DMS 273 (cell line): ENCODE results near the gene PTPRN2.
"Not testable (repeated sequence)": the region's sequence is repeated elsewhere in the genome, so short reads cannot be mapped to it uniquely, and the experiment has no call there.

Experiments
- DNase-seq: peaks from one replicate; lab custom pipeline; 2025; ENCODE audit not compliant: unreplicated experiment; lab: John Stamatoyannopoulos, UW

PTPRN2 gene

DNA sequence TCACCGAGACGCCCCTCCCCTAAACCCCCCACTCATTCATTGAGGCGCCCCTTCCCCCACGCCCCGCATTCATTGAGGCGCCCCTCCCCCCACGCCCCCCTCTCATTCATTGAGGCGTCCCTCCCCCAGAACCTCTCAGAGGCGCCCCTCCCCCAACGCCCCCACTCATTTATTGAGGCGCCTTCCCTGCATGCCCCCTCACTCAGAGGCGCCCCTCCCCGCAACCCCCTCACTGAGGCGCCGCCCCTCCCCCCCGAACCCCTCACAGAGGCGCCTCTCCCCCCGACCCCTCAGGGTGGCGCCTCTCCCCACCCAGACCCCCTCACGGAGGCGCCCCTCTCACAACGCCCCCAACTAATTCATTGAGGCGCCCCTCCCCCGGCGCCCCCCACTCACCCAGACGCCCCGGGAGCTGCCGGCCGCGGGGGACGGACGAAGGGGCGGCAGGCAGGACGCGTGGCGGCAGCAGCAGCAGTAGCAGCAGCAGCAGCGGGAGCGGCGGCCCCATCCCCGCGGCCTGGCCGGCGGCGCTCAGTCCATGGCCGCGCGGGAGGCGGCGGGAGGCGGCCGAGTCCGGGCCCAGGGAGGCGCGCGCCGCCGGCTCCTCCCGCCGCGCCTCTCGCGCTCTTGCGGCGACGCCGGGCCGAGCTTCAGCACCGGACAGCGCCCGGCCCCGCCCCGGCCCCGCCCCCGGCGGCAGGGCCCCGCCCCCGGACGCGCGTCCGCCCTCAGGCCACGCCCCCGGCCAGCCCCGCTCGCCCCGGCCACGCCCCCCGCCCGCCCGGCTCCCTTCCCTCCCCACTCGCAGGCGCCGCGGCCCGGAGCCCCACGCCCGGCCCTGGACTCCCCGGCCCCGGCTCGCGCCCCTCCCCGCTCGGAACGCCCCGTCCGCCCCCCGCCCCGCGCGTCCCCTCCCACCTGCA is at the start of gene PTPRN2:
Gene PTPRN2, minus strand, starts transcription at position 662 of the 923 bp plus-strand sequence.
- peak; percentile 95 for DNase-seq

DNA sequence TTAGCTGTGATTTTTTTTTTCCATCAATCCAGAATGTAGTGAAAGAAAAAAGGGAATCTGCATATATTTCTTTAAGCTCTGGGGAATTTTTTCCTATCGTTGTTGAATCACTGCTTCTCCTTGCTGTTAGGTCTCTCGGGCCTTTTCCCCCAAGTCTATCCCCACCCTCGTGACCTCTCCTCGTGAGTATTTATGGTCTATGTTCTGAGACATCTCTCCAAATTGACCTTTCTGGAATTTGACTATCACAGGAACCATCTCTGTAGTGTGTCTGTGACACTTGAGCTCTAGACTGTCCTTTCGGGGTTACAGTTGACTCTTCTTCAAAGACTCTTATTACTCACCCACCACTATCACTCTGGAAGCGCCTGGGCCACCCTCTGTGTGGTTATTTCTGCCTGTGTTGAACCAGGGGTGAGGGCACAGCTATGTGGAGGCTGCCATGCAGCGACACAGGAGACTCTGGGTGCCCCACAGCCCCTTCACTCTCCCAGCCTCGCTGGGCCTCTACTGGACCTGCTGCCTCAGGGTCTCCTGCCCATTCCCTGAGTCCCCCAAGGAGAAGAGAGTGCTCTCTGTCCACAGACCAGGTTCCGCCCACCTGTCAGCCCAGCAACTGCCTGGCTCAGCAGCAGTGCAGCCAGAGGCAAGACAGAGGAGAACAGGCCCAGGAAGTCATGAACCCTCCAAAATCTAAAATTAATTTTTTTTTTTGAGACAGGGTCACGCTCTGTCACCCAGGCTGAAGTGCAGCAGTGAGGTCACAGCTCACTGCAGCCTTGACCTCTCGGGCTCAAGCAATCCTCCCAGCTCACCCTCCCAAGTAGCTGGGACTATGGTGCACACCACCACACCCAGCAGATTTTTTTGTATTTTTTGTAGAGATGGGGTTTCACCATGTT is 45.7 kb upstream of the PTPRN2 start:
- no peak for DNase-seq

DNA sequence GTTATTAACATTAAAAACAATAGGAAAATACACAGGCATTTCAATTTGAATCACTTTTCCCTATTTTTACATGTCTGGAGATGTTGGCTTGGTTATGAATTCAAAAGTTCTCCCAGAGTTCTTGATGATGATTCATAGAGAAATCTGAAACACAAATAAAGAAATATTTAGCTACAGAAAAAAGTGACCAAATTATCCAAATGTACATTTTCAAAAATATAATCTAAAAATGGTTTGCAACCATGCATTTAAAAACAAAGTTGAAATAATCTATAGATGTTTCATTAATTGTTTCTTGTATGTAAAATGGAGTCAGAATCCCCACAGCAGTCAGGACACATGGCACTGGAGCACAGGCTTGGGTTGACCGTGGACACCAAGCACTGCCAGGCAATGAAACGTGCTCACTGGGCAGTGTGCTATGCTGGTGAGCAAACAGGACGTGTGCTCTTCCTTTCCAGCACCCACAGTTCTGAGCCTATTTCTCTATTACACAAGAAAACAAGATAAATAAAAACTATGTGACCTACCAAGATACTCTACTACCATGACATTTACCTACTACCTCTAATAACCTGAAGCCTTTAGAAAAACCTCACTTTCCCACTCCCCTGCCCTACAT is 44.1 kb upstream of the PTPRN2 start:
- no peak for DNase-seq

DNA sequence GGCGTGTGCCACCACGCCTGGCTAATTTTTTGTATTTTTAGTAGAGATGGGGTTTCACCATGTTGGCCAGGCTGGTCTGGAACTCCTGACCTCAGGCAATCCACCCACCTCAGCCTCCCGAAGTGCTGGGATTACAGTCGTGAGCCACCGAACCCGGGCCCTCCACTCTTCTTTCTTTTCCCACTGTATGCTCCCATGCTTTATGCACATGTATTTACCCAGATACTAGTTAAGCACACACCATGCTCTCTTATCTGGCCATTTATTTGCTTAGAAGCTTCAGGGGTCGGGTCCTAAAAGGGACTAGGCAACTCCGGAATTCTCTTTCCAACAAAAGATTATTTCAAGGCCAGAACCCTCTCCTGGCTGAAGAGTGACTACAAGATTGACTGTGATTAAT is 38.7 kb upstream of the PTPRN2 start:
- not testable (repeated sequence) for DNase-seq

DNA sequence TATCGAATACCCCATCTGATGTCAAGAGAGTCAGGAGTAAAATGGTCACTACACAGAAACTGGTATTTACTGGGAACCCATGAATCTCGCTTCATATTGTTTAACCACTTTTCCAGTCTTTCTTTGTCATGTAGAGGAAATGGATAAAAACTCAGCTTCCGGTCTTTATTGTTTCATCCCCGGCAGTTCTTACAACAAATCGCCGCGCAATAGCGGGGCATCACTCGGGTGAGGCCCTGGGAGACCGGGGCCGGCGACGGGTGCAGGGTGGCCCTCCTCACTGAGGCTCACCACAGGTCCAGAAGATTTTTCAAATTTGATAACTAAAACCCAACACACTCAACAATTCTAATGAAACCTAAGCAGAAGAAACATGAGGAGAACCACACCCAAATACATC is 35.6 kb upstream of the PTPRN2 start:
- DNase-seq, result no peak

DNA sequence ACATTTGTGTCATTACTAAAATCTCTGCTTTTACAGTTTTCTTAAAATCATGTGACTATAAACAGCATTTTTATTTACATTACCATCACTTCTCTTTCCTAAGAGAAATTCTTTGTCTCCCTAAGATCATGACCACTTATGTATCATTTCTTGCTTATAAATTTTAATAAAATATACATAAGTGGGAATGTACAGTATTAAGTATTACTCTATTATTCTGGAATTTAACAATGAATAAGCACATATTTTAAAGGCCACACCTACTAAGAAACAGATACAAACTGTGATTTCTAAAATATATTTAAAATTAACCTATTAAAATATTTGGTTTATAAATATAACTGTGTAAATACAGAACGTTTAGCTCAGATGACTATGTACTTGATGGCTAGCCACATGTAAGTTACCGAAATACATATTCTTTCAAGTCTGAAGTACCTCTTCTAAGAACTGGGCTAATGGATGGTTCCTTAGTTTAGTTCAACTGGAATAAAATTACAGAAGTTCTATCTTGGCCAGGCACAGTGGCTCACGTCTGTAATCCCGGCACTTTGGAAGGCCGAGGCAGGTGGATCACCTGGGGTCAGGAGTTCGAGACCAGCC is 33.3 kb upstream of the PTPRN2 start:
- DNase-seq, result no peak

DNA sequence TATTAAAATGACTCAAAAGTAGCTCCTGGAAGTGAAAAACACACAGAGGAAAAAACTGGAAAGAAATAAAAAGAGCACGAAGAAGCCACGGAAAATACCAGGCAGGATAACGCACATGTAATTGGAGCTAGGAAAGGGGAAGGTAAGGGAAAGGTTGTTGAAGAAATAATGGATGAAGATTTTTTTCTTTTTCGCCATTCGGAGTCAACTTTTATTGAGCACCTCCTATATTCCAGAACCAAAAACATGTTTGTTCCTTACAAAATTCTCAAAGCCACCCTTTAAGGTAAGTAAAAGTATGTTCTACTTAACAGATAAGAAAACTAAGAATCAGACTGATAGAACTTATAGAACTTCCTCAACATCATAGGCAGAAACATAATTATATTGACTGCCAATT is 32.8 kb upstream of the PTPRN2 start:
- DNase-seq, result no peak

DNA sequence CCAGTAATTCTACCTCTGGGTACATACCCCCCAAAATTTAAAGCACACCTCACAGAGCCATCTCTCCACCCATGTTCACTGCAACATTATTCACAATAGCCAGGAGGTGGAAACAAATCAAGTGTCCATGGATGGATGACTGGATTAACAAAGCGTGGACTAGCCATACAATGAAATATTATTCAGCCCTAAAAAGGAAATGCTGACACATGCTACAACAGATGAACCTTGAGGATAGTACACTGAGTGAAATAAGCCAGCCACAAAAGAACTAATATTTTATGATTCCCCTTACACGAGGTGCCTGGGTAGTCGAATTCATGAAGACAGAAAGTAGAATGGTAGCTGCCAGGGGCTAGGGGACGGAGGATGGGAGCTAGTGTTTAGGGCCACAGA is 31.1 kb upstream of the PTPRN2 start:
- no peak for DNase-seq

DNA sequence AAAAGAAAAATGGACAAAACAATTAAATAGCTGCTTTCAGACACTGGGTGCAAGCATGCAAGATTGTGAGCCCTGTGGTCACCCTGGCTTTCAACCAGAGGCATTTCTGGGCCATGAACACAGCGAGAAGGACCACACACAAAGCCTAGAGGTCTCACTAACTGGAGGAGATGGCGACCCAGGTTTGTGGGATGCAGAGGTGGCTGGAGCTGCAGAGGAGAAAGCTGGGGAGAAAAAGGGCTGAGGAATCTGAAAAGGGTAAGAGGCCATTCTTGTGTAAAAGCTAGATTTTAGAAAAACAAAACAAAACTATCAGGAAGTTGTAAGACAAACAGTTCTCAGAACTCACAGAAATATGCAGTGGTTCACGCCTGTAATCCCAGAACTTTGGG is 30.1 kb upstream of the PTPRN2 start:
- no peak for DNase-seq

DNA sequence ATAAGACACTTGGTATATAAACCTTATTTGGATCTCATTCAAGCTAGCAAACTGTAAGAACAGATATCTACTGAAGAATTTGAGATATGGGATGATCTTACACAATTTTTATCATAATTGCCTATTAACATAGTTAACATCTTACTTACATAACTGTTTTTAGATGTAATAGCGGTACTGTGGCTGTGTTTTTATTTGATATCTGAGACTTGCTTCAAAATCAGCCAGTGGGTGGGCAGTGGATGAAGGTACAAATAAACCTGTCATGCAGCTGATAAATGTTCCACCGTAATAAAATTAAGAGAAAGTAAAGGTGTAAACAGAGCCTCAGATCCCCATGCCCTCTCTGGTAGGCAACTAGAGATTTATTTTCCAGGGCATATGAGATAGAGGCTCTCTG is 28.4 kb upstream of the PTPRN2 start:
- DNase-seq, result no peak

DNA sequence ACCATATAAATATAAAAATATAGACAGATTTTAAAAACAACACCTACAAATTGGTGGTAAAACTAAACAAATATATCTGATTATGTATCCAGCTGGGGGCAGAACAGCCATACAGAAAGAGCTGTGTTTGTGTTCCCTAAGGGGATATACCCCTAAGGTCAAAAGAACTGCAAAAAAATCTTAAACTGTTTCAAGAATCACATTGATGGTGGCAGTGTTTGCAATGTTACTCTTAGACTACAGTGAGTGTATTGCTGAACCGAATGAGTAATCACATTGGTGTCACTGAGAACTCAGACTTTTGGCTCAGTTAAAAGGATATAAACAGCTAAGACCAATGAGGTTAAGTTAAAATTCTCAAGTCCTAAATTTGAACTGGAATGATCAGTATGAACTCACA is 27.1 kb upstream of the PTPRN2 start:
- no peak for DNase-seq

DNA sequence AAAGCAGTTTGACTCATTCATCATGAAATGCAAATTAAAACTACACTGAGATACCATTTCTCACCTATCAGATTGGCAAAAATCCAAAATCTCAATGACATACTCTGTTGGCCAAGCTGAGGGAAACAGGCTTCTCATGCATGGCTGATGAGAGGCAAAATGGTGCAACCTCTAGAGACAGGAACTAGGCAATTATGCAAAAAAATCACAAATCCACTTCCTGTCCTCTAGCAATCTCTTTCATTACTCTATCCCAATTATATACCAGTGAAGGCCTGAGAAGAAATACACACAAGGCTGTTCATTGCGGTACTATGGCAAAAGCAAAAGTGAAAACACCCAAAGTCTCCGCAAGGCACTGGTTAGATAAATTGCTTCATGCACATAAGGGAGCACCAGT is 25.9 kb upstream of the PTPRN2 start:
- DNase-seq, result peak; percentile 50

DNA sequence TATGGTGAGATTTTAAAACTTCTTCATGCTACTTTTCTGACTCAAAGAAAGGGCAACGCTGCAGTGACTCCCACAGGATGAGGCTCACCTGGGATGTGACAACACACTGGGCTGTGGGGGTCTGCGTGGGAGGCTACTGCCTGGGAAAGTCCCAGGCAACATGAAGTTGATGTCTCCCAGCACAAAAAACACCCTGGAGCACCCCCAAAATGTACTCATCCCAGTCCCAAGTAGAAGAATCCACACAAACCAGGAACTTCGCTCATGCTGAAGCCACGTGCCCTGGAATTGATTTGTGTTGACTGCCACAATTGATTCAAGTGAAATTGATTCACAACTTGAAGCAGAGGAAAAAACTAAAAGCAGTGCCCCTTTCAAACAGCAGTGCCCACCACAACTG is 24.9 kb upstream of the PTPRN2 start:
- DNase-seq, result no peak

DNA sequence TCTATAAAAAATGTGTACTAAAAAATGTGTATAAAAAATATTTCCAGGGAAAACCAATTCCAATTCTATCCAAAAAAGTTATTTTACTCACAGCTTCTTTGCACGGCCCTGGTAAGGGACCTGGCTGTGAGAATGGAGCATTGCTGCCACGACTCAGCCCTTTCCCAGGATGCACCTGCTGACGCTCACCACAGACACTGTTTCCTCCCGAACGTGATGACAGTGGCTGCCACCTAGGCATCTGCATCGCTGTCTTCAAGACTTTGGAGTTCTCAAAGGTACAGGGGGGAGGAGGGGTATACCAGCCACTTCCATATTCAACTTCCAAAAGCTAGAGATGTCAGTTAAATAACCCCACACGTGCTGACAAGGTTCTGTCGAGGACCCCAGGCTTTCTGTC is 23.9 kb upstream of the PTPRN2 start:
- DNase-seq, result no peak

DNA sequence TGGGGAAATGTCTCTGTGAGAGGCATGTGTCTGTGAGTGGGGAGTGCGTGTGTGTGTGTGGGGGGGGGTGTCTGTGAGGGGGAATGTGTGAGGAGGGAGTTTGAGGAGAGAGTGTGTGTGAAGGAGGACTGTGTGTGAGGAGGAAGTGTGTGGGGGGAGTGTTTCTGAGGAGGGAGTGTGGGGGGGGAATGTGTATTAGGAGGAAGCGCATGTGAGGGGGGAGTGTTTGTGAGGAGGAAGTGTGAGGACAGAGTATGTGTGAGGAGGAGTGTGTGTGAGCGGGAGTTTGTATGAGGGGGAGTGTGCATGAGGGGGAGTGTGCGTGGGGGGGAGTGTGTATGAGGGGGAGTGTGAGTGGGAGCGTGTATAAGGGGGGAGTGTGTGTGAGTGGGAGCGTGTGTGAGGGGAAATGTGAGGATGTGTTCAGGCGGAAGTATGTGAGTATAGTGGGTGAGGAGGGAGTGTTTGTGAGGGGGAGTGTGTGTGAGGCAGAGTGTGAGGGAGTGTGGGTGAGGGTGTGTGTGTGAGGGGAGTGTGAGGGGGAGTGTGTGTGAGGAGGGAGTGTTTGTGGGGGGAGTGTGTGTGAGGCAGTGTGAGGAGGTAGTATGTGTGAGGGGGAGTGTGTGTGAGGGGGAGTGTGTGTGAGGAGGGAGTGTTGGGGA is 21.8 kb upstream of the PTPRN2 start:
- no peak for DNase-seq

DNA sequence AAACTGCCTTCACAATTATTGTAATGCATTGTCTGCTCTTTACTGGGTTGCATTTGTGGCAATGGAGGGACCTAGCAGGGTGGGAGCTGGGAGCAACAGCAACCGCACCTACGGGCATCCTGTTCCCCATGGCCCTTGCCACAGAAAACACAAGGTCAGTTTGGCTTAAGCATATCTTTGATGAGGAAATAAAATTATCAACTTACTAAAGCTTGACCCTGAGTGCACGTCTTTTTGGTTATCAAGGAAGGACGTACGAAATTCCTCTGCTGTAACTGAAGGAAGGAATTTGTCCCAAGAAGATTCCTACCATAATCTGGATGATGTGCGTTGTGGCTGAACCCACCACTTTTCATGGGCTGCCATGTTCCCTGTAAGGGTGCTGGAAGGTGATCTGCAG is 19.9 kb upstream of the PTPRN2 start:
- DNase-seq, result no peak

DNA sequence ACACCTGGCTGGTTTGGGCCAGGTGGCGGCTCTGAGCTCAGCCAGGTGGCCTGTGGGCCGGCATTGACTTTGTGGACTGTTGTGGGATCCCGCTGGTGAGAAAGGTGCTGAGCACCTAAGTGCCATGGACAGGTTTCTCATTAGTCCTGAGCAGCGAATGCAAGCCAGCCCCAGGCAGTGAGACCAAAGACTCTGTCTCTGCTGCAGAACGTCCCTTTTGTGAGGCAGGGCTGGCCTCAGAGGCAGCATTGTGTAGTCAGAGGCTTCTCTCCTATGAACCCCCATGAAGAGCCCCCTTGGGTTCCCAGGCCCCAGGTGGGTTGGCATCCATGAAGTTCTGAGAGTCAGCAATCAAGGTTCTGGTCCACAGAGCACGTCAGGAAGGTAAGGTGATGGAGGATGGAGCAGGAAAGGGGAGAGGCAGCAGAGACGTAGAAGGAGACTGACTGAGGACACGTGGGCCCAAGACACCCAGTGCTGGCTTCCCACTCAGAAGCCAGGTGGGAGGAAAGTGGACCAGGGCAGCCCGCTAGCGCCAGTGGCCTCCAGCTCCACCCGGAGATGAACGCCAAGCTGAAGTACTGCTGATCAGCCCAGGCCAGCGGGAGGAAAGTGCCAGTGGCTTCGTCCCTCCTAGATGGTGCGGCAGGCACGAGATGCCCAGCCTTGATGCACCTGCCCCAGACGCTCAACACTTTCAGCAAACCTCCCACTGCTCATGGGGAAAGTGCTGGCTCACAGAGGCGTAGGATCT is 19.2 kb upstream of the PTPRN2 start:
- DNase-seq, result no peak

DNA sequence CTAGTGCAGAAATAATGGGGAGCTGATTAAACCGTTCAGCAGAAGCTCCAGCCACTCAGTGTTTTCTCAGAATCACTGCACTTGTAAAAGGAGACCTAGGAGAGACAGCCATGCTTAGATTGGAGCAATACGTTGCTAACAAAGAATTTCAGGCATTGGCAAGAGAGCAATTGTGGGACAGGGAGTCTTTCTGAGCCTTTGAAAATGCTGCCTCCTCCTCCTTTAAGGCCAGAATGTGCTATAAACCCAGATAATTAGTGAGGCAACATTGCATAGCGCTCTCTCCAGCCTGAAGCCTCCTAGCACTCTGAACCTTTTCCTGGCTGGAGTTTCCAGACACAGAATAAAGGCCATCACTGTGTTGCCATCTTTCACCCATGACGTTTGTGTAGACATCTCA is 18.5 kb upstream of the PTPRN2 start:
- no peak for DNase-seq

DNA sequence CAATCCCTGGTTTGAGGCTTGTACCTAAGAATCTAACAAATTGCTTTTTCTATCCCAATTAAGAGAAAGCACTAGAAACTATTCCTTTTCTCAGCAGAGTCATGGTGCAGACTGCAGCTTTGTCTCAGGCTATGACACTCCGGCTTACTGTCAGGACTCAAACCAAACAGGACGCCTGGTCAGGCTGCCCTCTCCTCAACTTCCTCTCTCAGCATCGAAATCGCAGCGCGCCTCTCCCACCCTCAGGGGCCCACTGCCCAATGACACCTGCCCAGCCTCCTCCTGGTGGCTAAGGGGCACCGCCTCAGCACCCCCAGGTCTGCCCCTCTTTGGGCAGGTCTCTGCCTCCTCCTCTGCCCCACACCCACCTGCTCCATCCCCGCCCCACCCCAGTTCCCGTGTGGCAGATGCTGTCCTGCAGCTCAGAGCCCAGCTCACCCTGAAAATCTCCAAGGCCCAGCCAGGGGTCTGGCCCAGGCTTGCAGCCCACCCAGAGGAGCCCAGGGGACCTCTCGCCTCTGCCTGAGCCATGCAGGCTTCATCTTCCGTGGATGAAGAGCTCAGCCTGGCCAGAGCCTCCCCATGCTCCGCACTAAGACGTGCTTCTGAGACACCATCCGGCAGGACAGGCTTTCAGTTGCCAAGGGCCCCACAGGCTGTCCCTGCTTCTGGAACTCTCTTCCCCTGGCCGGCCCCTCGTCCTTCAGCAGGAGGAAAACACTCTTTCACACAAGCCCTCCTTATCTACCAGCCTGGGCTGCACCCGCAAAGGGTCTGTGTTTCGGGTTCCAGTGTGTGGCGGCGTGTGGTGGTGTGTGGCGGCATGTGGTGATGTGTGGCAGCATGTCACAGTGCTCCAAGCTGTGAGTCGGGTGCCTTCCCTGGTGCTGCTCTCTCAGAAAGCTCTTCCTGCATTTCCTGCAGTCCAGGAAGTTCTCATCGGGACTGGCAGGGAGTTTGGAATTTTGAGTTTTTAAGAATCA is 16.4 kb upstream of the PTPRN2 start:
- no peak for DNase-seq
